Endothelial cell of coronary artery (primary cell): Measurements from ENCODE around the gene WDR31. TPM values are rescaled to one million over a fixed set of nuclear protein-coding genes. Genes with fewer than 3 reads are reported as not detected.

Experiments used
- total RNA-seq: library from RNA; depleted of rRNA; stranded (reverse); fragments of >200 nt; gene quantifications from 2 replicates; pipeline ENCODE4 v1.2.3, GENCODE V29; 2014

Gene WDR31
- 0.54 and 0.75 TPM in 2 replicates for total RNA-seq

DNA sequence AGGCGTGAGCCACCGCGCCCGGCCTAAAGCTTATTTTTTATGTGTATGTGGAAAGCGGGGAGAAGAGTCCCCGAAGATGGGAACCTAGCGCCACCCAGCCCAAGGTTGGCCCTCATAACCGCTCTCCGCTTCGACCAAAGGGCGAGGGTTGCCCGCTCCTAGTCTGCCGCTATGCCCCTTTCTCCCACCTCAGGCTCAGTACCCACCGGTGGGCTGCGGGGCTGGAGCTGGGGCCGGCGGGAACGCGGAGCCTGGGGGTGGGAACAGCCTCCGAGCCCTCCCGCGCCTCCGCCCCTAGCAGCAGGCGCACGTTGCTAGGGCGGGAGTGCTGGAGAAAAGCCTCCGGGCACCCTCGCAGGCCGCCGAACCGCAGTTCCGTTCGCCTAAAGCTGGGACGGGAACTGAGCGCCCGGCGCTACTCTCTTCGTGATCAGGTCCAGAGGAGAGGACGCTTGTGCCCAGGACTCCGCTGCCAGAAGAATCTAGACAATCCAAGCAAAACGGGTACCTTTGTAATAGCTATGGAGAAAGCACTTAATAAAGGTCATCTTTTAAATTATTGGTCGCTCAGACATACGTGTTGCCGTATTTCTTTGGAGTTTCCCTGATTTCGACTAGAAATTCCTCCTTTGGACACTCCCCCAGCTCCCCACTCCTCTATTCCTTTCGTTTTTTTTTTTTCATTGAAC is at the start of gene WDR31:
Gene WDR31, minus strand, starts transcription at position 265 of the 689 bp plus-strand sequence. CDS start 8,253 bp downstream, outside the sequence.

DNA sequence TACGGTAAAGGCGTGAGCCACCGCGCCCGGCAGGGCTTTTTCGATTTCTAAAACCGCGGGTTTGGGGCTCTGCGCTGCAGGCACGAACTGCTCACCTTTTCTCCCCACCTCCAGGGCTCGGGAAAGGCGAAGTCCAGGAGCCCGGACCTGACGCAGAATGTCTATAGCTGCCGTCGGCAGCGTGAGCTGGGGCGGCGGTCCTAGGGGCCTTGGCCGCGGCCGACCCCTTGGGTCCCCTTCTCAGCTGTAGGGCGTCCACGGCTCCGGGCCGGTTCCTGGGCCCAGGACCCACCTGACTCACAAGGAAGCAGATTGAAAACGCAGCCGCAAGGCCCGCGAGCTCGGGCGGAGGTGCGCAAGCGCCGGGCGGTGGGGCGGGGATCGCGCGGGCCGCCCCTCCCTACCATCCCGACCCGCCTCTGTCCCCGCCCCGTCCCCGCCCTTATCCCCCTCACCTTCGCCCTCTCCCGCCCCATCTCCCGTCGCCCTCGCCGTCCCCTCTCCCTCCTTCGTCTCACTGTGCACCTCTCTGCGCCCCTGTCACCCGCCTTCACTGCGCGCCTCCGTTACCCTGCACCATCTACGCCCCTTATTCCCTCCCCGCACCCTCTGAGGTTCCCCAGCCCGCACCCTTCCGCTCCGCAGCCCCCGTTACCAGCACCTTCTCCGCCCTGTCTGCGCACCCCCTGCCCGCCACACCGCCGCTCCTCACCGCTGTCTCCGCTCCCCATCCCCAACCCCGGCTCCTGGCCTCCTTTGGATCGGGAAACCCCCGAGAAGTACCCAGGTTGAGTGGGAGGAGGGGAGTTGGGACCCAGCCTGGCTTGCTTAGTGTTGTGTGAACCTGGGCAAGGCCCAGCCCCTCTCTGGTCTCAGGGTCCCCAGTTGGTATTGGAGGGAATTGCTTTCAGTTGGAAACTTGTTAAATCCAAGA is 36.8 kb upstream of the WDR31 start, which contains the start of gene HDHD3:
Gene HDHD3, minus strand, starts transcription at position 353 of the 934 bp plus-strand sequence. CDS start 2,632 bp downstream, outside the sequence.

DNA sequence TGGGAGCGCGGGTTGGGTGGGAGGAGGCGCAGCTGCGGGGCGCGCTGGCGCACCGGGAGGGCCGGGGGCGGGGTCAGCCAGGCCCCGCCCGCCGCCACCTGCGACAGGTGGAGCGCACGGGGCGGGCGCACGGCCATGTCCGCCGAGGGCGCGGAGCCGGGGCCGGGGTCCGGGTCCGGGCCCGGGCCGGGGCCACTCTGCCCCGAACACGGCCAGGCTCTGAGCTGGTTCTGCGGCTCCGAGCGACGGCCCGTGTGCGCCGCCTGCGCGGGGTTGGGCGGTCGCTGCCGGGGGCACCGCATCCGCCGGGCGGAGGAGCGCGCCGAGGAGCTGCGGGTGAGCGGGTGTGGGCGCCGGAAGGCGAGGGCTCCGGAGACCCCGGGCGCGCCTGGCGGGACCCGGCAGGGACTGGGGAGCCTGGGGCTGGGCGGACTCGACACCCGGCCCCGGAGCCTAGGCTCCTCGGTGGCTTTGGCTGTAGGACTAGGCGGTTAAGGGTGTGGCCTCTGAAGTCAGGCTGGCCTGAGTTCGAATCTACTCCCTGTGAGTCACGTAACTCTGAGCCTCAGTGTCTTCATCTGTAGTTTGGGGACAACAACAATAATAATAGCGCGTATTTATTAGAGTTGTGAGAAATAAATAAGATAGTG is 9.5 kb upstream of the WDR31 start, which contains the start of gene BSPRY:
Gene BSPRY, plus strand, starts transcription at position 97 of the 650 bp plus-strand sequence. Its CDS starts 39 bp downstream, at position 136.

DNA sequence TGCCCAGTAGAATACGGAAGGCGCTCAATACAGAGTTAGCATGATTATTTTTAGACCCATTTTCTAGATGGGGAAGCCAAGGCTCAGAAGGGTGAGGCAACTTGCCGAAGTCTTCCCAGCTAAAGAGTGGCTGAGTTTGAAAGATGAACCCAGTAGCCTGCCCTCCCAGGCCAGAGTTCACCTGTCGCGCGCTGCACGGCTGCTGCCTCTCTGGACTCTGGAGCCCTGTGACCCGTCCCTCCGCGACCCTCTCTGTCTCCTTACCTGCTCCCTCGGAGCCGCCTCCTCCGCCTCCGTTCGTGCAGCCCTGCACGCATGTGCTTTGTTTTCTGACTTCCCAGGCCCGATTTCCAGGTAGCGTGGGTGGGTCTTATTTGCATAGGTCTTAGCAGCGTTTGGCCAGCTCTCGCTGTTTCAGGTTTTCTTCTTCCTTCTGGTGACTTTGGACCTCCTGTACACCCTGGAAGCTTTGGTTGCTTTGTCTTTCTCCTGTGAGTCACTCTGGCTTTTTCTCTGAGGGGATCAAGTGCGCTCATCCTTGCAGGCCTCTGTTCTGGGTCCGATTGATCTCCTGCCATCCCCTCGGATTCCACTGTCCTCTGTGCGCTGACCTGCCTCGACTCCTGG is 37.2 kb downstream of the WDR31 start, which contains the start of gene RNF183:
Gene RNF183, minus strand, starts transcription at position 585 of the 627 bp plus-strand sequence. CDS start 5,192 bp downstream, outside the sequence.

DNA sequence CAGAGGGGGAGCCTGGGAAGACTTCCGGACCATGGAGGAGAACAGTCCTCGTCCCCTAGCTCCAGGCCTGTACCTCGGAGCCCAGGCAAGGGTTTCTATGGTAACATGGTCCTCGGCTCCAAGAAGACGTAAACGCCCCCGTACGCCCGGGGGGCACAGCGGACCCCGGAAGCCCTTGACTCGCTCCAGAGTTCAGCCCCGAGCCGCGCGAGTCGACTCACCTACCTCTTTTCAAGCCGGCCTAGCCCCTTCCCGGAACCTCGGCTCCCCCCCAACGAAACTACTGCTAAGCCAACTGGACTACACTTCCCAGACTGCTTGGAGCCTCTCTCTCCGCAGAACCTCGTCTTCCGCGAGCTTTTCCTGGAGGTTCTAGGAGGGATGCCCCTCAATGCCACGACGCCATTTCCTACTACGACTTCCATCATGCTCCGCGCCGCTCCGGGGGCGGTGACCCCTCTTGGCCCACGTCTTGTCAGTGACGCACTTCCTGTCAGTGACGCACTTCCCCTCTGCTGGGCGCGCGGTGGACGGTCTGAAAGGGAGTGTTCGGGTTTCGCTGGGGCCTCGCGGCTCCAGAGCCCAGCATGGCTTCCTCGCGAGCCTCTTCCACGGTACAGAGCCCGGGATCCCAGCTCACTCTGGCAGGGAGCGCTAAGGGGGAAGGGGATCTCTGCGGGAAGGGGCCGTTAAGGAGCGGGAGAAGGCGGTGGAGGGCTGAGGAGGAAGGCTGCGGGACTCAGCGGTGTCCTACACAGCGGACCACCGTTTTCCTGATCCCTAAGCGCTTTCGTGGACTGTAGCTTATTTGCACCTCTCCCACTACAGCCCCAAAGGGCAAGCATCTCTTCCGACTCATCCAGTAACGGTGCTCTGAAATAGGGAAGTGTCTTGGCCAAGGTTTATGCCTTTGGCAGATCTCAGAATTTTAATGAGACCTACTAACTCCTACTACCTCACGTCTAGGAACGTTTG is 64.6 kb downstream of the WDR31 start, which contains the start of the genes CDC26 and PRPF4:
Gene CDC26, minus strand, starts transcription at position 416 of the 975 bp plus-strand sequence. CDS start 3,065 bp downstream, outside the sequence.
Gene PRPF4, plus strand, starts transcription at position 502 of the 975 bp plus-strand sequence. Its CDS starts 86 bp downstream, at position 588.

Other genes starting within 250 kb of the WDR31 start
- 4.3 and 5.0 TPM in 2 replicates for gene SLC31A2, start 189.3 kb downstream of the WDR31 start, total RNA-seq
- 15.6 and 19.1 TPM in 2 replicates for gene FKBP15, start 119.0 kb downstream of the WDR31 start, total RNA-seq
- gene SLC31A1, start 118.7 kb downstream of the WDR31 start, total RNA-seq: 12.0 and 16.8 TPM in 2 replicates
- 45.0 and 53.3 TPM in 2 replicates for gene CDC26, start 64.7 kb downstream of the WDR31 start, total RNA-seq
- gene PRPF4, start 64.6 kb downstream of the WDR31 start, total RNA-seq: 26.6 and 27.1 TPM in 2 replicates
- gene RNF183, start 36.9 kb downstream of the WDR31 start, total RNA-seq: not detected in 2 replicates
- not detected in 2 replicates for gene BSPRY, start 9.3 kb upstream of the WDR31 start, total RNA-seq
- 4.9 TPM in 2 replicates for gene HDHD3, start 36.7 kb upstream of the WDR31 start, total RNA-seq
- gene ALAD, start 61.0 kb upstream of the WDR31 start, total RNA-seq: 14.1 and 21.0 TPM in 2 replicates
- 40.4 and 55.8 TPM in 2 replicates for gene POLE3, start 70.4 kb upstream of the WDR31 start, total RNA-seq
- 0.09 and 0.36 TPM in 2 replicates for gene C9orf43, start 70.5 kb upstream of the WDR31 start, total RNA-seq
- gene RGS3, start 123.5 kb upstream of the WDR31 start, total RNA-seq: 299 and 327 TPM in 2 replicates